ENCODE measurements around the gene CCDC88C.

GRCh38 chr14:91358654-91359220, 58.9 kb downstream of the CCDC88C start:
- no peak for TF ChIP-seq CTCF (IDR thresholded peaks at IDR 0.05 in 4 of 5, conservative IDR thresholded peaks at IDR 0.05 in 1 of 5)
- no peak for TF ChIP-seq POLR2A (IDR thresholded peaks at IDR 0.05)
